GM12891 (cell line): ENCODE data around the gene RNF166.

ENCODE experiments used
- DNase-seq: peaks from one replicate; pipeline ENCODE4 v3.0.0; 2011; ENCODE audit warnings: low spot score; ENCODE audit not compliant: insufficient read length
- FAIRE-seq: peaks from 2 replicates; lab custom pipeline; 2011; peaks lifted over from hg19 to GRCh38; lab: Jason Lieb, UNC
- PAX5 ChIP-seq: IDR thresholded peaks from 2 replicates; pipeline ENCODE4 v1.6.1; 2011; ENCODE audit warnings: low read length, moderate library complexity, mild to moderate bottlenecking; ENCODE audit not compliant: insufficient read depth, severe bottlenecking
- POLR2A ChIP-seq: IDR thresholded peaks from 2 replicates; pipeline ENCODE4 v1.6.1; 2011; ENCODE audit warnings: low read depth, low read length, control low read depth
- POLR2AphosphoS5 ChIP-seq: IDR thresholded peaks from 2 replicates; pipeline ENCODE4 v1.6.1; 2011; ENCODE audit warnings: low read depth, low read length, control low read depth
- POU2F2 ChIP-seq: IDR thresholded peaks from 2 replicates; pipeline ENCODE4 v1.6.1; 2011; ENCODE audit warnings: low read depth, mild to moderate bottlenecking, control low read depth, low read length, moderate library complexity
- SPI1 ChIP-seq: IDR thresholded peaks from 2 replicates; pipeline ENCODE4 v1.6.1; 2011; ENCODE audit warnings: low read depth, low read length, control low read depth
- TAF1 ChIP-seq: IDR thresholded peaks from 2 replicates; pipeline ENCODE4 v1.6.1; 2011; ENCODE audit warnings: low read depth, low read length, control low read depth

The RNF166 gene

DNA sequence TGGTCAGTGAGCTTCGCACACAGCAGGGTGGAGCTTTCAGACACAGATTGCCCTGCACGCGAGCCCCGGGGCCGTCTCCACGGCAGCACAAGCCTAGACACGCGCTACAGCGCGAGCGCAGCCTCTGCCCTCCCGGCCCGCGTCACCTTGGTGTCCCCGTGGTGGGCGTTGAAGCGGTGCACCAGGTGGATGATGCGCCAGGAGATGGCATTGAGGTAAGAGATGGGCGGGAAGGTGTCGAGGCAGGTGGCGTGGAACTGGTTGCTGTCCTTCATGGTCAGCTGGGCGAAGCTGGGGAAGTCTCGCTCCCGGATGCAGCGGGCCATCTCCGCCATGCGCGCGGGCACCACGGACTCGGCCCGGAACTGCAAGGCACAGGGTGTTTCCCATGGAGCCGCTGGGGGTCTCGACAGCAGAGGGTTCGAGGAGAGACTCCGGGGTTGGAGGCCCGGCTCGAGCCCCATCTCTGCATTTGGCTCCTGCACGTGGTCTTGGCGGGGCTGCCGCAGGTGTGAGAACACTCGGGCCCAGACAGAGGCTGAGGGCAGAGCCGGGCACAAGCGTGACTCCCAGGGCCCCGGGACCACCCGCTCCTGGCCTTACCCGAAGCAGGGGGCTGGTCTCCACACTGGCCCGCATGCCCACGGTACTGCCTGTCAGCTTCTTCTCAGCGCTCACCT, 51.0 kb downstream of the RNF166 start:
- FAIRE-seq (no peak), DNase-seq (no peak)
- TF ChIP-seq POLR2A (no peak), SPI1 (no peak), TAF1 (no peak), POLR2AphosphoS5 (no peak), POU2F2 (no peak), PAX5 (no peak)

DNA sequence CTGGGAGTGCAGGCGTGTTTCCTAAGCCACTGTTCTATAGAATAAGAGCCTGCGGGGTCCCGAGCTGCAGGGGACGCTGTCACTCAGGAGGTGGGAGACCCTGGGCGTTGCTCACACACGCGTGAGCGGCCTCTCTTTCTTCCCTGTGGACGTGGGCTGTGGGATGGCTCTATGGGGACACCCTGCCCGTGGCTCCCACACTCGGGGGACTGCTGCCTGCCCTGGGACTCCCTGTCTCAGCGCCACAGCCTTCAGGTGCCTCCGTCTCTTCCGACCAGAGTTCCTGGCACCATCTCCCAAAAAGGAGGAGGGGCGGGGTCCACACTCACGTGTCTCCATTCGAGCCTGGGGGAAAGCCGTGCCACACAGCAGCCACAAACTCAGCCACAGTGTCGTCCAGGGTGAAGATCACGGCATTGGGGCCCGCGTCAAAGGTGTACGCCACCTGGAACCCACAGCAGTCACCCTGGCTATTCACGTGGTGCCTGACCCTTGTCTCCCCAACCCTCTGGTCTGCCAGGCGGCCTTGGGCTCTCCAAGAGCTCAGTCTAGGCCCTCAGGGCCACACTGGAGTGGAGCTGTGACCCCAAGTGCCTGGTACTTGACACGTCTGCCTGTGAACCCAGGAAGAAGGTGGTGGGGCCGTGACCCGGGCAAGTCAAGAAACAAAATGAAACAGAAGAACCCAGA, 51.7 kb downstream of the RNF166 start:
- TF ChIP-seq POU2F2 (no peak), TAF1 (no peak), POLR2AphosphoS5 (no peak), SPI1 (no peak), PAX5 (no peak), POLR2A (no peak)
- DNase-seq (no peak), FAIRE-seq (no peak)

DNA sequence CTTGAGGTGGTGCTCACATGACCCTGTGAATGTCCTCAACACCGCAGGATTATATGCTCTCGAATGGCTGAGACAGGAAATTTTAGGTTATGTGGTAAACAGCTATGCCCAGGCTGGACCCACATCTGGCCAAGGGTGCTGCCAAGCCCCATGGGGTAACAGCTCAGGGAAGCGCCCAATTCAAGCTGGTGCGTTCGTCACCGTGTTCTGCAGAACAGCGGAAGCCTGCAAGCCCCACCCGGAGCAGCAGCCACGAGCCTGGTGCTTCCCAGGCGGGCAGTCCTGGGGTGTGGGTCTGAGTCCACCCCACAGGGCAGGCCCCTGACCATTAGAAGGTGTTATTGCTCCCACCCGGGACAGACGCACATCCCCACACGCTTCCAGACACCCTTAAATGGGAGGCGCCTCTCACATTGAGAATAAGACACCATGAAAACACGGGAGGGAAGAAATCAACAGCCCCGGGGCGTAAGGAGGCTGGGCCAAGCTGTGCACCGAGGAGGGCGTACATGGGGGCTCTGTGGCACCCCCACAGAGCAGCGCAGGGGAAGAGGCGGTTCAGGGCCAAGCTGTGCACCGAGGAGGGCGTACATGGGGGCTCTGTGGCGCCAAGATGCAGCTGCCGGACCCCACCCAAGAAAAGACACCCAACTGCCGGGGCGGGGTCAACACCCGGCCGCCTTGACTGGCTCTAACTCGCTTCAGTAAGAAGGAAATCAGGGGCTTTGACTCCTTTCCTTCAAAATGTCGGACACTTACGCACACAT, 52.4 kb downstream of the RNF166 start:
- no peak for TF ChIP-seq TAF1
- TF ChIP-seq POLR2A = no peak
- TF ChIP-seq SPI1 = no peak
- TF ChIP-seq POU2F2 = no peak
- TF ChIP-seq PAX5 = no peak
- TF ChIP-seq POLR2AphosphoS5 = no peak
- no peak for FAIRE-seq
- no peak for DNase-seq

DNA sequence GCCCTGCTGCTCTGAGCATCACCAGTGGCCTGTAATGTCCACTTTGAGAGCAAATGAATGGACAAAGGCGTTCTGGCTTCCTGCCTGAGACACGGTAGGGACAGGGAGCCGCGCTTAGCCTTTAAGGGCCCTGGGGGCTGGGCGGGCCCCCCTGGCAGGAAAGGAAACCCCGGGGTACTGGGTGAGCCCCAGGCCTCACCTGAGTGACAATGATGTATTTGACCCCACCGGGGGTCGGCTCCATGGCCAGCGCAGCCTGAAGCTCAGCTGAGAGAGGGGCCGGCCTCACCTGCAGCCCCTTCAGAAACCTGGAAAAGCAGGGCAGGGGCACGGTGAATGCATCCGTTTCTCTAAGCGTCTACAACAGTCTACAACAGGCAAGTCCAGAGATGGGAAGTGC, 53.1 kb downstream of the RNF166 start:
- TF ChIP-seq POLR2AphosphoS5 = no peak
- no peak for TF ChIP-seq SPI1
- FAIRE-seq (no peak), DNase-seq (no peak)

DNA sequence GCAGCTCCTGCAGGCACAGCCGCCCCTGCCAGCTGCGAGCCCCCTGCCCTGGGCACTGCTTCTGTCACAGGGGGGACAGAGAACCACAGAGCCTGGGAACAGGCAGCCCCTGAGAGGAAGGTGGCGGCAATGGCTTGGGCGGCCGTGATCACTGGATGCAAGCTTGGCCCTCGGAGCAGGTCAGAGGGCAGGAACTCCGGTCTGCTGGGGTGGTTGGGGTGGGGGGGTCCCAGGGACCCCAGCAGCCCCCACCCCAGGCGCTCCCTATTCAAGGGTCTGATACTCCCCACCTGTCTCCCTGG, 53.5 kb downstream of the RNF166 start:
- FAIRE-seq = no peak
- TF ChIP-seq PAX5 (no peak), POLR2A (no peak), POLR2AphosphoS5 (no peak), TAF1 (no peak), POU2F2 (no peak), SPI1 (no peak)

DNA sequence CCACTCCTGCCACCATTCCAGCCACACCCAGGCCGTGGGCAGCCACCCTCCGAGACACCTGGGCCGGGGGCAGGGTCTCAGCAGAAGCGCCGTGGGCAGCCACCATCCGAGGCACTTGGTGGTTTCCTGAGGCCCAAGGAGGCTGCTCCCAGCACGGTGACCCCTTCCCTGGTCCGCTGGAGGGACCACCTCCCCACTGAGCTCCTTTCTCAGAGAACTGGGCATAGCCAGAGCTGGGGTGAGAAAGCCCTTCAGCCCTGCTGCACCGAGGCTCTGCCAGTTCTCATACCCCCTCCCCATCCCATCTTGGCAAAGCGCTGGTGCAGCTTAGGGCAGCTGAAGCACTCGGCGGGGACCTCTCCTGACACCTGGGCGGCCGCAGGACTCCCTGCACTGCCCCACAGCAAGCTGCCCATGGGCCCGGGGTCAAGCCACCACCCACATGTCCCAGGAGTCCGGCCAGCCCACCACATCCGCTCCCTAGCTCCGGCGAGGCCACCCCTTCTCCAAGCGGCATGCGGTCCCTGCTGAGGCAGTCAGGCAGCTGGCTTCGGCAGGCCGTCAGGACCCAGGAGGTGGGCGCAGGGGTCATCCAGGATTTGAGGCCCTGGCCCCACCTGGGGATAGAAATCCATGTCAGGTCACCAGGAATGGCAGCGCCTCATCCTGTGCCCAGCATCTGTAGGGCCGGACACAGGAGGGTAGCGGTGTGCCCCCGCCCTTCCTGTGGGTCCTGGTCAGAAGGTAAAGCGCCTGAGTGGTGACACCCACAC, 54.0 kb downstream of the RNF166 start:
- FAIRE-seq = no peak
- DNase-seq = no peak
- 0 out of 2 replicates have a peak, but pooled peaks have one; percentile 0 for TF ChIP-seq POU2F2
- no peak for TF ChIP-seq TAF1
- TF ChIP-seq POLR2A = no peak

More for the DNA sequence above, 53.5 kb downstream of the RNF166 start:
- DNase-seq = no peak

DNA sequence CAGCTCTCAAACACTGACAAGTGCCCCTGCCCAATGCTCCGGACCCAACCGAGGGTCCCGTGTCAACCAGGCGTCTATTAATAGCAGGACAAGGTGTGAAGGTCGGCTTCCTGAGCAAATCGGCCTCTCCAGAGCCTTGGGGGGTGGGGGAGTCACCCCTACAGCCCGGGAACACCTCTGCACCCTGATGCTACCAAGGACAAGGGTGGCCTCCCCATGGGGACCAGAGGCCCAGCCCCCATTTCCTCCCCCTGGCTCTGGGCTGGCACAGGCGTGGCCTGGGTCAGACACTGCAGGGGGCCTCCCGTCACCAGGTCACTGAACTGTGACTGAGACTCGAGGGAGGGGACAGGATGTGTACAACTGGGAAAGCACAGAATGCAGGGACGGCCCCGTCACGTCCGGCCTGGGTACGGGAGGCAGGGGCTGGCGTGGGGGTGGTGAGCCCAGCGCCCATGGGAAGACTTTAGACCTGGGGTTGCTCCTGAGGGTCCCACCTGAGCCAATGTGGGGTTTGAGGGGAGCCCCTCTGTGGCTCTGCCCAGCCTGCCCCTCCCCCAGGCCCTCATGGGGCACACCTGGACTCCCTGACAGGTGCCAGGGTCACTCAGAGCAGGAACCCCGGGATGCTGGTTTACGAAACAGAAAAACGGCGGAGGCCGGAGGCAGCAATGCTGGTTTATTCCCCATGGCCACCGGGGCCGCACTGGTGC, 54.8 kb downstream of the RNF166 start:
- FAIRE-seq (peak; percentile 99), DNase-seq (peak; percentile 99)

DNA sequence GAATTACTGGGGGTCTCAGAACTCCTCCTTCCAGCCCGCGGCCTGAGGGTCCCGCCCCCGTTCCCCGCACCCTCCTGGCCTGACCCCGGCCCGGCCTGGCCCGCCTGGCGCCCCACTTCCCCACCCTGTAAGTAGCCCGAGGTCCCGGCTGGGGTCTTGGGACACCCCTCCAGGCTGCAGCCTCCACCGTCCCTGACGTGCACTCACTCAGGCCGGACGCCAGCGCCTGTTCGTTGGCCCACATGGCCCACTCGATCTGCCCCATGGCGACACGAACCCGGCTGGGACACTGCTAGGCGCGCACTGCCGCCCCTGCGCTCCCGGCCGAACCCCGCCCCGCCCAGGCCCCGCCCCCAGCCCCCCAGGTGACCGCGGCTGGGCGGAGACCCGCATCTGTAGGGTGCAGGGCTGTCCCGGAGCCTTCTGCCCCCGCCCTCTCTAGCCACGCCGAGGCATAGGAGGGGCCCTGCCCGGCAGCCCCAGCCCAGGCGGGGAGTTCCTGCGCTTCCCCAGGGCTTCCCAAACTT, 55.4 kb downstream of the RNF166 start, which contains the start of gene CYBA:
TSS of gene CYBA (minus strand) at position 305 of the 527 bp plus-strand sequence. CDS start at position 265, 40 bp downstream.
- peak; percentile 73; the same call in 1 of the 2 replicates for TF ChIP-seq POU2F2
- peak; percentile 92 for TF ChIP-seq TAF1
- TF ChIP-seq SPI1 = no peak; the same call in 1 of the 2 replicates
- TF ChIP-seq PAX5 = no peak
- TF ChIP-seq POLR2AphosphoS5 = peak; percentile 95
- peak; percentile 93 for TF ChIP-seq POLR2A
- peak; percentile 99 for DNase-seq

More for the DNA sequence above, 54.8 kb downstream of the RNF166 start:
- peak; percentile 70 for TF ChIP-seq POLR2A
- peak; percentile 97 for TF ChIP-seq PAX5
- TF ChIP-seq POLR2AphosphoS5 = peak; percentile 53; the same call in 1 of the 2 replicates
- peak; percentile 66; the same call in 1 of the 2 replicates for TF ChIP-seq POU2F2
- TF ChIP-seq TAF1 = 0 out of 2 replicates have a peak, but pooled peaks have one; percentile 11
- TF ChIP-seq SPI1 = peak; percentile 22; the same call in 1 of the 2 replicates

More for the DNA sequence above, 55.4 kb downstream of the RNF166 start, which contains the start of gene CYBA:
- no peak for FAIRE-seq
